ENCODE results near the gene SLC41A1. TPM values are rescaled to one million over a fixed set of nuclear protein-coding genes. Genes with fewer than 3 reads are reported as not detected.
A peak's percentile ranks its signal among the peaks of the same experiment; 100 is the strongest.

Gene SLC41A1
- total and polyA plus RNA-seq, 2 experiments from 2014 or later, result 15.3 to 16.8 TPM

DNA sequence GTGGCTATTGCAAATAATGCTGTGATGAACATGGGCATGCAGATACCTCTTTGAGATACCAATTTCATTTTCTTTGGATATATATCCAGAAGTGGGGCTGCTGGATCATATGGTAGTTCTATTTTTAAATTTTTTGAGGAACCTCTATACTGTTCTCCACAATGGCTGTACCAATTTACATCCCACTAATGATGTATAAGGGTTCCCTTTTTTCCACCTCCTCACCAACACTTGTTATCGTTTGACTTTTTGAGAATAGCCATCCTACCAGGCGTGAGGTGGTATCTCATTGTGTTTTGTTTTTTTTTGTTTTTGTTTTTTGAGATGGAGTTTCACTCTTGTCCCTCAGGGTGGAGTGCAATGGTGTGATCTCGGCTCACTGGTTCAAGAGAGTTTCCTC is 56.4 kb downstream of the SLC41A1 start:
- H3K4me2 ChIP-seq, result no peak overlapping the region
- no peaks in the 10 kb centered on the region for H3K4me1 ChIP-seq (ENCODE audit: insufficient read depth)
- H3K27ac ChIP-seq, result no peak overlapping the region
- H4K20me1 ChIP-seq (ENCODE audit: insufficient read depth, poor library complexity, severe bottlenecking), result no peaks in the 10 kb centered on the region
- H3K9me2 ChIP-seq (replicated peaks; ENCODE audit: insufficient read depth), result no peaks in the 10 kb centered on the region
- H2AFZ ChIP-seq, result no peak overlapping the region
- no peak for DNase-seq (ENCODE audit: low spot score)
- no peak overlapping the region for H3K4me3 ChIP-seq
- no peaks in the 10 kb centered on the region for H3K79me2 ChIP-seq
- no peaks in the 10 kb centered on the region for H3K9me3 ChIP-seq (ENCODE audit: low read depth)
- H3K27me3 ChIP-seq, result no peaks in the 10 kb centered on the region
- no peak for TF ChIP-seq EZH2 (IDR thresholded peaks at IDR 0.05; ENCODE audit: borderline replicate concordance)
- no peak for TF ChIP-seq EZH2phosphoT487 (IDR thresholded peaks at IDR 0.05; ENCODE audit: low read depth, severe bottlenecking, unreplicated experiment)
- TF ChIP-seq, protein P1, sequence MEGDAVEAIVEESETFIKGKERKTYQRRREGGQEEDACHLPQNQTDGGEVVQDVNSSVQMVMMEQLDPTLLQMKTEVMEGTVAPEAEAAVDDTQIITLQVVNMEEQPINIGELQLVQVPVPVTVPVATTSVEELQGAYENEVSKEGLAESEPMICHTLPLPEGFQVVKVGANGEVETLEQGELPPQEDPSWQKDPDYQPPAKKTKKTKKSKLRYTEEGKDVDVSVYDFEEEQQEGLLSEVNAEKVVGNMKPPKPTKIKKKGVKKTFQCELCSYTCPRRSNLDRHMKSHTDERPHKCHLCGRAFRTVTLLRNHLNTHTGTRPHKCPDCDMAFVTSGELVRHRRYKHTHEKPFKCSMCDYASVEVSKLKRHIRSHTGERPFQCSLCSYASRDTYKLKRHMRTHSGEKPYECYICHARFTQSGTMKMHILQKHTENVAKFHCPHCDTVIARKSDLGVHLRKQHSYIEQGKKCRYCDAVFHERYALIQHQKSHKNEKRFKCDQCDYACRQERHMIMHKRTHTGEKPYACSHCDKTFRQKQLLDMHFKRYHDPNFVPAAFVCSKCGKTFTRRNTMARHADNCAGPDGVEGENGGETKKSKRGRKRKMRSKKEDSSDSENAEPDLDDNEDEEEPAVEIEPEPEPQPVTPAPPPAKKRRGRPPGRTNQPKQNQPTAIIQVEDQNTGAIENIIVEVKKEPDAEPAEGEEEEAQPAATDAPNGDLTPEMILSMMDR (IDR thresholded peaks at IDR 0.05; ENCODE audit: poor library complexity), result no peak
- no peaks in the 10 kb centered on the region for H3K36me3 ChIP-seq (replicated peaks; ENCODE audit: insufficient read depth, low read depth)
- 100% methylated on average over 3 of the region's 3 CpGs for WGBS (ENCODE audit: low lambda C conversion rate, missing lambda C conversion rate)

DNA sequence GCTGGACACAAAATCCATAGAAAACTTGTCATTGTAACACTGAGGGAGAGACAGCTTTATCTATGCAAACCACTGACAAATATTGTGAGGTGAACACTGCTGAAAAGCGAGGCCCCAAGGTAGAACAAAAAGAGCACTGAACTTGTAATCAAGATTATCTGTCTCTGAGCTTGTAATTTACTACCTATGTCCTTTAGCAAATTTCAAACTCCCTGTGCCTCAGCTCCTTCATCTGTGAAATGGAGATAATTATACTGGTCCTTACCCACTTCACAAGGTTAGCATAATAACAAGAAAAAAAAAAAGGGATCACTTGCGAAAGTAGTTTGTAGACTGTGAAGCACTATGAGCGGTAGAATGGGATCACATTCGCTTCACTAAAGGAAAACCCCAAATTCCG is 58.1 kb downstream of the SLC41A1 start:
- Histone ChIP-seq H3K79me2 (no peaks in the 10 kb centered on the region), H3K4me3 (no peak overlapping the region), H3K27ac (no peak overlapping the region), H3K9me3 (ENCODE audit: low read depth) (no peaks in the 10 kb centered on the region), H2AFZ (no peak overlapping the region), H4K20me1 (ENCODE audit: insufficient read depth, poor library complexity, severe bottlenecking) (no peaks in the 10 kb centered on the region), H3K36me3 (replicated peaks; ENCODE audit: insufficient read depth, low read depth) (no peaks in the 10 kb centered on the region), H3K27me3 (no peaks in the 10 kb centered on the region), H3K4me1 (ENCODE audit: insufficient read depth) (no peaks in the 10 kb centered on the region), H3K4me2 (no peak overlapping the region), H3K9me2 (replicated peaks; ENCODE audit: insufficient read depth) (no peaks in the 10 kb centered on the region)
- DNase-seq (ENCODE audit: low spot score), result no peak
- WGBS (ENCODE audit: low lambda C conversion rate, missing lambda C conversion rate), result 78% methylated on average over 5 of the region's 5 CpGs
- TF ChIP-seq EZH2phosphoT487 (IDR thresholded peaks at IDR 0.05; ENCODE audit: low read depth, severe bottlenecking, unreplicated experiment) (no peak), EZH2 (IDR thresholded peaks at IDR 0.05; ENCODE audit: borderline replicate concordance) (no peak)
- TF ChIP-seq, protein P1 (IDR thresholded peaks at IDR 0.05; ENCODE audit: poor library complexity), result no peak

DNA sequence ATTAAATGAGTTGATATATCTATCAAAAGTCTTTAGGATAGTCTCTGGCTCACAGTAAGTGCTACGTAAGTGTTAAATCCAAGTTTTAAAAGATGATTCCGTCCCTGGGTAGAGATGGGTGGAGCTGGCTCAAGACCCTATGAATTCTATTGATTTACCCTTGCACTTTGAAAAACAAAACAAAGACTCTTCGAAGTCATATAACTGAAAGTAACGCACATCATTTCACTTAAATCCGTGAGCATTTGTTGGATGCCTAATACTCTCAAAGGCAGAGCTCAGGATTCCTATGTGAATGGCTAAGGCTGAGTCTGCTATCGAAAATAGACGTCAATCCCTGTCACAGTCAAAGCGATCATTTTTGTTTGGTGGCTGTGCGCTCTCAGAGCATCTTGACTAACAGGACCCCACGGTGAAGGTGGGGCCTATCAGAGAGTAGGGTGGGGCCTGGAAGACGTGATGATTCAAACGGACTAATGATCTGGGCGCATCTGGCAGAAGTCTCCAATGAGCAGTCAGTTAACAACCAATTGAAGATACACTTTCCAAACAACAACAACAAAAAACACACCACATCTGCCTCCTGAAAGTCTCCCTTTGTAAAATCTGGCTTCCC is 61.9 kb downstream of the SLC41A1 start:
- TF ChIP-seq, protein P1 (IDR thresholded peaks at IDR 0.05; ENCODE audit: poor library complexity), result no peak
- TF ChIP-seq EZH2 (IDR thresholded peaks at IDR 0.05; ENCODE audit: borderline replicate concordance), result no peak
- no peak for TF ChIP-seq EZH2phosphoT487 (IDR thresholded peaks at IDR 0.05; ENCODE audit: low read depth, severe bottlenecking, unreplicated experiment)
- Histone ChIP-seq H3K27me3 (no peaks in the 10 kb centered on the region), H3K4me3 (no peak overlapping the region), H4K20me1 (ENCODE audit: insufficient read depth, poor library complexity, severe bottlenecking) (peaks cover 30% of the 10 kb centered on the region), H3K4me2 (peak overlapping the region; percentile 72), H3K27ac (no peak overlapping the region), H3K9me2 (replicated peaks; ENCODE audit: insufficient read depth) (no peaks in the 10 kb centered on the region), H3K79me2 (peaks cover 29% of the 10 kb centered on the region), H3K9me3 (ENCODE audit: low read depth) (no peaks in the 10 kb centered on the region), H2AFZ (peak overlapping the region; percentile 76), H3K36me3 (replicated peaks; ENCODE audit: insufficient read depth, low read depth) (no peaks in the 10 kb centered on the region), H3K4me1 (ENCODE audit: insufficient read depth) (peaks cover 17% of the 10 kb centered on the region)
- no peak for DNase-seq (ENCODE audit: low spot score)
- 94% methylated on average over 13 of the region's 13 CpGs for WGBS (ENCODE audit: low lambda C conversion rate, missing lambda C conversion rate)
